Stimulated activated CD4-positive, alpha-beta T cell treated with anti-CD3 and anti-CD28 coated beads, Interleukin-2, amount 100 ng/mL, for 48 hours (primary cell): Measurements from ENCODE around the gene FURIN.
"Not testable (repeated sequence)": the region's sequence is repeated elsewhere in the genome, so short reads cannot be mapped to it uniquely, and the experiment has no call there.

Experiments
- DNase-seq, 2 donors: peaks; one replicate each; pipeline ENCODE4 v3.0.0-alpha.2; 2020

FURIN gene

GRCh38 chr15:90903733-90904536 is 35.5 kb downstream of the FURIN start:
- no peak for DNase-seq

- DNase-seq = no peak
These were observed 36.4 kb downstream of the FURIN start for GRCh38 chr15:90904746-90905145.

DNA sequence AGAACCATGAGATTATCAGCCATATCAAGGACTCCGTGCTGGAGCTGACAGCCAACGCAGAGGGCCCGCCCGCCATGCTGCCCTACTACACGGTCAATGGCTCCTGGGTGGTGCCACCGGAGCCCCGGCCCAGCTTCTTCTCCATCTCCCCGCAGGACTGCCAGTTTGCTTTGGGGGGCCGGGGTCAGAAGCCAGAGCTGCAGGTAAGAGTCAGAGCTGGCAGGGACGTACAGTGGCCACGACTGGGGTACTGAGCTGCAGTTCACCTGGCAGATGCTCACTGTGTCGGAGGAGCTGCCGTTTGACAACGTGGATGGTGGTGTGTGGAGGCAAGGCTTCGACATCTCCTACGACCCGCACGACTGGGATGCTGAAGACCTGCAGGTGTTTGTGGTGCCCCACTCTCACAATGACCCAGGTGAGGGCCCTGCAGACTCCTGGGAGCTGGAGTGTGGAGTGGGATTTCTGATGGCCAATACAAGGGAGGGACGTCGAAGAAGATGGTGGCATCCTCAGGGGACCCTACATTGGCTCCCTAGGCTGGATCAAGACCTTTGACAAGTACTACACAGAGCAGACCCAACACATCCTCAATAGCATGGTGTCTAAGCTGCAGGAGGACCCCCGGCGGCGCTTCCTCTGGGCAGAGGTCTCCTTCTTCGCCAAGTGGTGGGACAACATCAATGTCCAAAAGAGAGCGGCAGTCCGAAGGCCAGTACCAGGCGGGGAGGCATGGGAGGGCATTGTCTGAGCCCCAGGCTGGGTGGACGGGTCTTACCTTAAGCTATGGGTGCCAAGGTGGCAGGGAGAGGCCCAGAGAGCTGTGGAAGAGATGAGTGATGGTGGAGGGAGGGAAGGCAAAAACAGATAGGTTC is 37.2 kb downstream of the FURIN start:
- no peak for DNase-seq

- DNase-seq = no peak
These were observed 37.9 kb downstream of the FURIN start for GRCh38 chr15:90906181-90906849.

DNA sequence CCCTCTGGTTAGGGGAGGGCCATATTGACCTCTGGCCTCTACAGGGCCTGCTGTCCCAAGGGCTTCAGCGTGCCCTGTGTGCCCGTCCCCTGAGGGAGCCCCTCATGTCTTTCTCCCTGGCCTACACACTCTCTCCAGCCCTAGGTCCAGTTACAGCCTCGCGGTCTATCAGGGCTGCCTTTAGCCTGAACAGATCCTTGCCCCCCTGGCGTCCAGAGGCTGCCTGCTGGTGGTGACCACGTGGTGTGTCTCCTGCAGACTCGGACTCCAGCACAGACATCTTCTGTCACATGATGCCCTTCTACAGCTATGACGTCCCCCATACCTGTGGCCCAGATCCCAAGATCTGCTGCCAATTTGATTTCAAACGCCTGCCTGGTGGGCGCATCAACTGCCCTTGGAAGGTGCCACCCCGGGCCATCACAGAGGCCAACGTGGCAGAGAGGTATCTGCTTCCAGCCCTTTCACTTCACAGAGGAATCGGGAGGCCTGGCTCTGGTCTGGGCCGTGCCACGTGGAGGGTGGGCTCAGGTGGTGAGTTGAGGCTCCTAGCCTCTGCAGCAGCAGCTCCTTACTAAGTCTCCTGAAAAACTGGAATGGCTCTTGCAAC is 38.8 kb downstream of the FURIN start:
- DNase-seq = no peak

GRCh38 chr15:90907838-90908507 is 39.6 kb downstream of the FURIN start:
- DNase-seq = no peak

GRCh38 chr15:90909449-90909848 is 41.1 kb downstream of the FURIN start:
- not testable (repeated sequence) for DNase-seq

DNA sequence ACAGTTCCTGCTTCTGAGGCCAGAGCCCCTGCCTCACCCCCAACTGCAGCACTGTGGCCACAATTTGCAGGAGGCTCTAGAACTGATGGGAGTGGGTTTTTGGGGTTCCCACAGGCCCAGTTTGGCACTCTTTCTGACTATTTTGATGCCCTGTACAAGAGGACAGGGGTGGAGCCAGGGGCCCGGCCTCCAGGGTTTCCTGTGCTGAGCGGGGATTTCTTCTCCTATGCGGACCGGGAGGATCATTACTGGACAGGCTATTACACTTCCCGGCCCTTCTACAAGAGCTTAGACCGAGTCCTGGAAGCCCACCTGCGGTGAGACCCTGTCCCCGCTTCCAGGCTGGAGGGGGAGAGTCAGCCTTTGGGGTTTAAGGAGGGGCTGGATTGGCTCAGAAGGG is 41.6 kb downstream of the FURIN start:
- no peak for DNase-seq

- DNase-seq = no peak
These were observed 42.3 kb downstream of the FURIN start for GRCh38 chr15:90910441-90911301.

- DNase-seq = no peak
These were observed 42.9 kb downstream of the FURIN start for GRCh38 chr15:90911302-90911623.

- DNase-seq = no peak
These were observed 43.8 kb downstream of the FURIN start for GRCh38 chr15:90911906-90912769.

- DNase-seq = no peak
These were observed 44.3 kb downstream of the FURIN start for GRCh38 chr15:90912770-90913075.

GRCh38 chr15:90913398-90913944 is 45.1 kb downstream of the FURIN start:
- no peak for DNase-seq

- no peak for DNase-seq
These were observed 46.1 kb downstream of the FURIN start for GRCh38 chr15:90914305-90915080.

GRCh38 chr15:90915216-90915807 is 46.9 kb downstream of the FURIN start:
- DNase-seq = no peak

- no peak for DNase-seq
These were observed 47.5 kb downstream of the FURIN start for GRCh38 chr15:90915808-90916440.

DNA sequence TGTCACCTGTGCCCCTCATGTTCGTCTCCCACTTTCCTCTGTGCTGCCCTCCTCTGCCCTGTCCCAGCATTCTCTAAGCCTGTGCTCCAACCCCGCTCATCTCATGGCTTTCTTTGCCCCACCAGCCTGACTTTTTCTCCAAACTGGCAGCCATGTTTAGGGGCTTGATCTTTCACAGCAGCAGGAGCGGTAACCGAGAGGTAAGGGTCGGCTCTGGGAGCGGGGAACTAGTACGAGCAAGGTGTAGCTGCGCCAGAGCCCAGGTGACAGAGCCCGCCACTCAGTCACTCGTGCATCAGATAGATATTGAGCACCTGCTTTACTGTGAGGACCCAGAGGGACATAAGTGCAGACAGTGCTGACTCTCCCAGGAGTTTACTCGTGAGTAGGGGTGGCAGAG is 48.1 kb downstream of the FURIN start:
- DNase-seq = no peak

- DNase-seq = no peak
These were observed 49.2 kb downstream of the FURIN start for GRCh38 chr15:90917569-90917968.
